Measurements from ENCODE around the gene SPTBN5. TPM values are rescaled to one million over a fixed set of nuclear protein-coding genes. Genes with fewer than 3 reads are reported as not detected.

The SPTBN5 gene
- total RNA-seq, 2 experiments from 2014 or later = 0.17 to 0.32 TPM

DNA sequence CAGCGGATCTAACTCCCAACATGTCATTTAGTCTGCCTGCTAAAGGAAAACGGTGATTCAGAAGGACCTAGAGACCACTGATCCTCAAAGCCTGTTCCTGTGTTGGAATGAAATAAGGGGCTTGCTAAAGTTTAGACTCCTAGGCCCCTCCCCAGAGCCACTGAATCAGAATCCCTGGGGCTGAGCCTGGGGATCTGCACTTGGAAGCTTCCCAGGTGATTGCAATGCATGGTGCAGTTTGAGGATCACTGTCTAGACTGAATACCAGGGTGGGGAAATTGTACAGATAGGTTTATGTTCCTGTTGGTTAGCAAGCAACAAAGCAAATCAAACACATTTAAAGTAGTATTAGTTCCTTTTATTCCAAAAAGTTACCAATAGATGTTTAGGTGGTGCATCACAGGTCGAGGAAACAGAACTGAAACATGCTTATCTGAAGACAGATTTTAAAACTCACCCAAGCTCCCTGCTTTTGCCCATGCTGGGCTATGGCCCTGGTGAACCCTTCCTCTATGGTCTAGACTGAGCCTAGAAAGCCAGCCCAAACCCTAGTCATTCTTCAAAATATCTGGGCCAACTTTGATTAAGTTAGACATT, 29.6 kb upstream of the SPTBN5 start:
- CTCF ChIA-PET = interaction anchor here (0.8 to 2.1 kb wide), 2 partner anchors 19 kb away, joined by 4 to 8 read pairs; no protein-coding TSS in a partner anchor
- intact Hi-C loops (cut with micrococcal nuclease) = no loop called here
- H3K27me3 Mint-ChIP-seq (ENCODE audit: low read depth) = no peaks in the 10 kb centered on the region
- H3K4me1 Mint-ChIP-seq (ENCODE audit: low read depth) = peaks cover 17% of the 10 kb centered on the region
- no peak for DNase-seq
- H3K4me3 Mint-ChIP-seq = no peak overlapping the region
- H3K9me3 Mint-ChIP-seq = no peaks in the 10 kb centered on the region
- no peak overlapping the region for H3K27ac Mint-ChIP-seq
- H3K36me3 Mint-ChIP-seq (ENCODE audit: low read depth) = peaks cover 19% of the 10 kb centered on the region

DNA sequence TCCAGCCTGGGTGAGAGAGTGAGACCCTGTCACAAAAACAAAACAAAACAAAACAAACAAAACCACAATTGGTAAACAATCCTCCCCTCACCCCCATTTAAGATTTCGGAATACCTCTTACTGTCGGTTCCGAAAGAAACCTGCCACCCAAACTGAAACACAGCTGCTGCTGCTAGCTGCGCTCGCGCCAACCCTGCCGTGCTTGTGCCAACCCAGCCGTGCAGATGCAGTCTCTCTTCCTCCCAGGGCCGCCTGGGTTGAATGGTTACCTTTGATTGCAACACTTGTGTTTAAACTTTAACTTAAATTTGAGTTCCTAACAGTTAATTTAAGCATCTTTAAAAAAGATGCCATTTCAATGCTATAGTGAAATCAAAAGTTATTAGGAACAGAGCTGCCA, 28.5 kb upstream of the SPTBN5 start:
- peaks cover 12% of the 10 kb centered on the region for H3K4me1 Mint-ChIP-seq (ENCODE audit: low read depth)
- H3K9me3 Mint-ChIP-seq = no peaks in the 10 kb centered on the region
- H3K27ac Mint-ChIP-seq = no peak overlapping the region
- no peak for DNase-seq
- H3K4me3 Mint-ChIP-seq = no peak overlapping the region
- CTCF ChIA-PET = interaction anchor here (2.1 kb wide), 1 partner anchor 17 kb away, joined by 8 read pairs; no protein-coding TSS in a partner anchor
- intact Hi-C loops (cut with micrococcal nuclease) = no loop called here
- peaks cover 24% of the 10 kb centered on the region for H3K36me3 Mint-ChIP-seq (ENCODE audit: low read depth)
- H3K27me3 Mint-ChIP-seq (ENCODE audit: low read depth) = no peaks in the 10 kb centered on the region

DNA sequence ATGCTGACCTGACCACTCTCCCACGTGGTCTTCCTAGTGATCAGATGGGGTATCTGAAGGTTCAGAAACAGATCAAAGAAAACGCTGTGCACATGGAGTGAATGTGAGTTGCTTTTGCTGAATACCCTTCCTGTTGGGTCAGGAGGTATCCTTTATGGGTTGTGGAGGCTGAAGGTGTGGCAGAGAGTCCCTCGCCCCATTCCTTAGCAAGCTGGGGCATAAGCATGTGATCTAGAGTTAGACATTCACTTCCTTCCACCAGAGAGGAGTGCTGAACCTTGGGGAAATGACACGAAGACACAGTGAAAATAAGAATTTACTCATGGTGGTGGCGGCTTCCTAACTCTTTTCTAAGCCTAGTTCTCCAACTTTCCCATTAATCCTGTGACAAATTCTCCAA, 27.8 kb upstream of the SPTBN5 start:
- no peak overlapping the region for H3K4me3 Mint-ChIP-seq
- H3K4me1 Mint-ChIP-seq (ENCODE audit: low read depth) = peaks cover 7% of the 10 kb centered on the region
- H3K27ac Mint-ChIP-seq = no peak overlapping the region
- peaks cover 24% of the 10 kb centered on the region for H3K36me3 Mint-ChIP-seq (ENCODE audit: low read depth)
- intact Hi-C loops (cut with micrococcal nuclease) = no loop called here
- no peaks in the 10 kb centered on the region for H3K27me3 Mint-ChIP-seq (ENCODE audit: low read depth)
- CTCF ChIA-PET = interaction anchor here (2.1 kb wide), 1 partner anchor 17 kb away, joined by 8 read pairs; no protein-coding TSS in a partner anchor
- DNase-seq = no peak
- H3K9me3 Mint-ChIP-seq = no peaks in the 10 kb centered on the region

DNA sequence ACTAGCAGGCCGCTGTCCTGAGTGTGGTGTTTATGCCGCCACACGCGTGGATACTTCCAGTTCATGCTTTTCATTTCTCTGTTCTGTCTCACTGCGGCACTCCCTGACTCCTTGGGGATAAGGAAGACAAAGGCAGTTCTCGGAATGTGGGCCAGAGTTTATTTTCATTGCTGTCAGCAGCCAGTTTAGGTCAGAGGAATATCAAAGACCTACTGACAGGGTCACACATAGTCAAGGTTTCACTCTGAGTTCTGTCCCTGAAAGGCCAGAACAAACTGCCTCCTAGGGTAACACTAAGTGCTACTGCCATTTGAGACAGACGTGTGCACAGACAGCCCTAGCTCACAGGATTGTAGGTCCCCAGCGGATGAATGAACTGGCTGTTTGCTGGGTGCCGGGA, 27.3 kb upstream of the SPTBN5 start:
- Mint-ChIP-seq H3K4me3 (no peak overlapping the region), H3K27me3 (ENCODE audit: low read depth) (no peaks in the 10 kb centered on the region), H3K36me3 (ENCODE audit: low read depth) (peaks cover 24% of the 10 kb centered on the region), H3K4me1 (ENCODE audit: low read depth) (peaks cover 4% of the 10 kb centered on the region), H3K9me3 (no peaks in the 10 kb centered on the region), H3K27ac (no peak overlapping the region)
- CTCF ChIA-PET = interaction anchor here (0.7 to 2.1 kb wide), 2 partner anchors 16 to 17 kb away, joined by 3 to 8 read pairs; no protein-coding TSS in a partner anchor
- intact Hi-C loops (cut with micrococcal nuclease) = no loop called here
- DNase-seq = no peak

DNA sequence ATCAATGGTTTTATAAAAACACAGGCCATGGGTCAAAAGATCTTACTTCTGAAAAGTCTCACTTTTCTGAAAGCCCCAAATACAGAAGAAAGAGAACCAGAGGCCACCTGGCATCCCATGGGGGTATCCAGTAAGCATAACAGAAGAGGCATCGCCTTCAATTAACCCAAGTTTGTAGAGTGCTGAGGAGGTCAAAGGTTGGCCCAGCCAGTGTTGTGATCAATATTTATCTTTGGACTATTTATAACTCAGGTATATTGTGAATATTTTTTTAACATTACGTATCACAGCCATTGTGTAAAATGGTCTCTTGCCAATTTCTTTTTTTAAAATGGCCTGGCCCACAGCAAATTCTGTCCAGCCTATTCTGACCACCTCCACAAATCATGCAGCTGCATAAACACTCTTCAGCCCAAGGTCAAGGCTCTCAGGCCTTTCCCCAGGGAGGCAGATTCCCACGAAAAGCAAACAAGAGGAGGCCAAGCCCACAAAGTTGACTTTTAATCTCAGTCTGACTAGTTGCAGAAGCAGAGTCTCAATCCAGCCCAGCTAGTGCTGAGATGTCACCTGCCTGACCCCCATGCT, 26.2 kb upstream of the SPTBN5 start:
- Mint-ChIP-seq H3K4me1 (ENCODE audit: low read depth) (peaks cover 2% of the 10 kb centered on the region), H3K36me3 (ENCODE audit: low read depth) (peaks cover 26% of the 10 kb centered on the region)

DNA sequence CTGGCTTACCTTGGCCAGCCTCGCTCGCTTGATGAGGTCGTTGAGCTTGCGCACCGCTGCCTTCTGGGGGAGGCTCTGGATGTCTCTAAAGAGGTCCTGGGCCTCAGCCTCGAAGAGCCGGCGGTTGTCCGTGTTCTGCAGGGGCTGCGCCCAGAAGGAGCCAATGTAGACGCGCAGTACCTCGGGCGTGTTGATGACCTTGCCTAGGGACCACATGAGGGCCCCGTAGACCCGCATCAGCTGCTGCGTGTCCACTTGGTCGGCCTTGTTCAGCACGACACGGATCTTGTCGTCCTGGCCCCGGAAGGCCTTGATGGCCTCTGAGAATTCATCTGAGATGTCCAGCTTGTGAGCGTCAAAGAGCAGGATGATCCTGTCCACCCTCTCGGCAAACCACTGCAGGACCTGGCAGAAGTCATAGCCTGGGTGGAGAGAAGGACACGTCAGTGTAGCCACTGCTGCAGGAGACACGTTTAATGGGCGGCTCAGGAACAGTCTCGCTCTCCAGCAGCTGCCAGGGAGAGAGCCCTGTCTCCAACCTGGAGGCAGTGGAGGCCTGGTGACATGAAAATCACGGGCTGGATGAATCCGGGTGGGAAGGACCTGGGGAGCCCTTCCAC, 25.5 kb upstream of the SPTBN5 start:
- peaks cover 2% of the 10 kb centered on the region for H3K4me1 Mint-ChIP-seq (ENCODE audit: low read depth)
- H3K36me3 Mint-ChIP-seq (ENCODE audit: low read depth) = peaks cover 23% of the 10 kb centered on the region
- H3K4me3 Mint-ChIP-seq = no peak overlapping the region
- no peak overlapping the region for H3K27ac Mint-ChIP-seq
- H3K27me3 Mint-ChIP-seq (ENCODE audit: low read depth) = no peaks in the 10 kb centered on the region
- CTCF ChIA-PET = no interaction called here
- no peaks in the 10 kb centered on the region for H3K9me3 Mint-ChIP-seq
- DNase-seq = no peak
- intact Hi-C loops (cut with micrococcal nuclease) = no loop called here

More for the DNA sequence above, 26.2 kb upstream of the SPTBN5 start:
- no peak for DNase-seq
- H3K27me3 Mint-ChIP-seq (ENCODE audit: low read depth) = no peaks in the 10 kb centered on the region
- CTCF ChIA-PET = no interaction called here
- H3K27ac Mint-ChIP-seq = no peak overlapping the region
- intact Hi-C loops (cut with micrococcal nuclease) = no loop called here
- no peaks in the 10 kb centered on the region for H3K9me3 Mint-ChIP-seq
- H3K4me3 Mint-ChIP-seq = no peak overlapping the region

DNA sequence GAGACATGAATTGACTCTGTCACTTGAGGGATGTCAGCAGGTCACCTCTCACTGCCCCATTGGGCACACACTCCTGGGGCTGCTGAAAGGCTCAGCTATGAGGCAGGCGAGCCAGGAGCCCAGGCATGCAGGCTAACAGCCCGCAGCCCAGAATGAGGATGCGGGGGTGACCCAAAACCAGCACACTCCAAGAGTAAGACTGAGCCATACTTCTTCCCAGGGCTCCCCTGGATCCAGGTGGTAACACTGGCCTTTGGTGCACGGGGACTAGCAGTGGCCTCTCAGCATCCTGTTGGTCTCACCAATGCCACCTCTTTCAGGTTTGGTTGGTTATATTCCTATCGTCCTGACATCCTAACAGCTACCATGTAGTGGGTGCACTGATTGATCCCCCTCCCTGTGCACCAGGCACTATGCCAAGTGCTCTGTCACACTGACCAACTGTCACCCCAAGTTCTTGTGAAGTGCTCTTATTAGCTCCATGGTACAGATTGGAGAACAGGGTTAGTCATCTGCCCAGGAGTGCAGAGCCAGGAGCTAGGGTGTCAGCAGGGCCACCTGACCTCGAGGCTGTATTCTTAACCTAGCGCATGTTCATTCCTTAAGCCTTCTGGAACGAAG, 24.8 kb upstream of the SPTBN5 start:
- no peaks in the 10 kb centered on the region for H3K9me3 Mint-ChIP-seq
- CTCF ChIA-PET = no interaction called here
- intact Hi-C loops (cut with micrococcal nuclease) = no loop called here

DNA sequence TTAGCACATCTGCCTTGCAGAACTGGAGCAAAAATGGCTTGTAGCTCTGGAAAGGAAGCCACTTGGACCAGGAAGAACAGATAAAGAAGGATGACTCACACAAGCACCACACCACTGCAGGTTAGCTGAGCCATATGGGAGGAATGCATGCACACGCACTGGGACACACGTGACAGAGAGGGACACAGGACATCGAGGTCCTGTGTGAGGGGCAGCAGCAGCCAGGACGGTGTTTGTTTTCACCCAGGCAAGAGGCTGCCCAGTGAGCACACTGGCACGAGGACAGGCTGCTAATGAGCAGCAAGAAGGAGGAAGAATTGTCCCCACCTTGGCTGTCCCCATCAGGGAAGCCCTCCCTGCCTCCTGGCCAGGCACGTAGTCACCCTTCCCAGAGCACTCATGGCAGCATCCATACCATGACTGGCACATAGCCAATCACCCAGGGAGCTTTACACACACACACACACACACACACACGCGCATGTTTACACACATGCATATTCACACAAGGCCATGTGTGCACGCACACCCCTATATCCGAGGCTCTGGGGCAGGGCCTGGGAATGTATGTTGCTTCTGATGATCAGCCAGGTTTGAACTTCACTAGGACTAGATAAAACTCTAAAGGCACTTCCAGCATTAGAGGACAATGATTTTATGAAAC, 24.0 kb upstream of the SPTBN5 start:
- DNase-seq = no peak
- no peak overlapping the region for H3K4me3 Mint-ChIP-seq
- no peaks in the 10 kb centered on the region for H3K9me3 Mint-ChIP-seq
- H3K27me3 Mint-ChIP-seq (ENCODE audit: low read depth) = no peaks in the 10 kb centered on the region
- intact Hi-C loops (cut with micrococcal nuclease) = no loop called here
- peaks cover 2% of the 10 kb centered on the region for H3K4me1 Mint-ChIP-seq (ENCODE audit: low read depth)
- H3K36me3 Mint-ChIP-seq (ENCODE audit: low read depth) = peaks cover 24% of the 10 kb centered on the region
- H3K27ac Mint-ChIP-seq = no peak overlapping the region
- CTCF ChIA-PET = interaction anchor here (0.6 kb wide), 1 partner anchor 1280 kb away, joined by 4 read pairs; no protein-coding TSS in a partner anchor

More for the DNA sequence above, 24.8 kb upstream of the SPTBN5 start:
- no peak overlapping the region for H3K4me3 Mint-ChIP-seq
- no peak overlapping the region for H3K27ac Mint-ChIP-seq
- no peak for DNase-seq
- peaks cover 2% of the 10 kb centered on the region for H3K4me1 Mint-ChIP-seq (ENCODE audit: low read depth)
- H3K27me3 Mint-ChIP-seq (ENCODE audit: low read depth) = no peaks in the 10 kb centered on the region
- H3K36me3 Mint-ChIP-seq (ENCODE audit: low read depth) = peaks cover 24% of the 10 kb centered on the region

DNA sequence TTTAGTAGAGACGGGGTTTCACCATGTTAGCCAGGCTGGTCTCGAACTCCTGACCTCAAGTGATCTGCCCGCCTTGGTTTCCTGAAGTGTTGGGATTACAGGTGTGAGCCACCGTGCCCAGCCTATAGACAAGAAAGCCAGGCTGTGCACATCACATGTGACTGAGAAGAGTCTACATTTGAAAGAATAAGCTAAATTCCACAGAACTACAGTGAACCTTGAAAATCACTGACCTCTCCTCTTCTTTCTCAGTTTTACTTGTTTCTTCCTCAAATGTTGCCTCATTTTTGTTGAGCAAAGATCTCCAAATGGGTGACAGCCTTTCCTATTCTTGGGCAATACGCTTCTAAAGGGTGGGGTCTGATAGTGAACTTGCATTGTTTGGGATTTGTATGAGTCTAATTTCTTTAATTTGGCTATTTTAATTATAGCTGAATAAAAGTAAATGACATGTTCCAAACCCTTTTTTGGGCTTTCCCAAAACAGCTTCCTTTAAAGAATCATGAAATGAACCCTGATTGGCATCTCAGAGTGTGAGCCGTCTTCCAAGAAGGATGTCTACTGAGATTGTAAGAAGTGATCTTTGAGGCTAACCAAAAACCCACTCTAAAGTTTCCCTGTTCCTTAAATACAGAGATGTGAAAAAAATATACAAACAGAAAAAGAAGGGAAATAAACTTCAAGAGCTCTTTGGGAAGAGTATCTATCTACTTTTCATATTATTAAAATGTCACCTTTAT, 21.6 kb upstream of the SPTBN5 start:
- no peak overlapping the region for H3K27ac Mint-ChIP-seq
- H3K4me3 Mint-ChIP-seq = no peak overlapping the region
- peaks cover 19% of the 10 kb centered on the region for H3K36me3 Mint-ChIP-seq (ENCODE audit: low read depth)
- DNase-seq = no peak
- CTCF ChIA-PET = interaction anchor here (0.7 to 2.3 kb wide), 6 partner anchors 11 to 74 kb away, joined by 3 to 11 read pairs (median 4); no protein-coding TSS in a partner anchor
- no peaks in the 10 kb centered on the region for H3K27me3 Mint-ChIP-seq (ENCODE audit: low read depth)
- H3K4me1 Mint-ChIP-seq (ENCODE audit: low read depth) = peaks cover 2% of the 10 kb centered on the region
- no peaks in the 10 kb centered on the region for H3K9me3 Mint-ChIP-seq
- intact Hi-C loops (cut with micrococcal nuclease) = no loop called here

DNA sequence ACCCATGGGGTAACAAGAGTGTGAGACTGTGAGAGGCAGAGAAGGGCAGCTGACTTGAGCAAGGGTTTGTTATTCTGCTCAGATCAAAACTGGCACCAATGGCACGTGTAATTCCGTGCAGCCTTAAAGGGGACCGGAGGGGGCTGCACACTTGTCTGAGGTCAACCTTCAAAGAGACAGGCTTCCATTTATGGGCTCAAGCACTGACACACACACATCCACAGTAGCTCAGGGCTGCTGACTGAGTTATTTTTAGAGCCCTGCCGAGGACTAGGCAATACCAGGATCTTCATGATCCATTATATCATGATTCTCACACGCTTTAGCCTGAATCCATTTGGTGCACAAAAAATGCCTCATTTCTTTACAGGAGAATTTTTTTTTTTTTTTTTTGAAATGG, 20.6 kb upstream of the SPTBN5 start:
- peaks cover 2% of the 10 kb centered on the region for H3K4me1 Mint-ChIP-seq (ENCODE audit: low read depth)
- DNase-seq = no peak
- H3K4me3 Mint-ChIP-seq = no peak overlapping the region
- H3K9me3 Mint-ChIP-seq = no peaks in the 10 kb centered on the region
- CTCF ChIA-PET = no interaction called here
- H3K27ac Mint-ChIP-seq = no peak overlapping the region
- no peaks in the 10 kb centered on the region for H3K27me3 Mint-ChIP-seq (ENCODE audit: low read depth)
- peaks cover 21% of the 10 kb centered on the region for H3K36me3 Mint-ChIP-seq (ENCODE audit: low read depth)
- intact Hi-C loops (cut with micrococcal nuclease) = no loop called here

DNA sequence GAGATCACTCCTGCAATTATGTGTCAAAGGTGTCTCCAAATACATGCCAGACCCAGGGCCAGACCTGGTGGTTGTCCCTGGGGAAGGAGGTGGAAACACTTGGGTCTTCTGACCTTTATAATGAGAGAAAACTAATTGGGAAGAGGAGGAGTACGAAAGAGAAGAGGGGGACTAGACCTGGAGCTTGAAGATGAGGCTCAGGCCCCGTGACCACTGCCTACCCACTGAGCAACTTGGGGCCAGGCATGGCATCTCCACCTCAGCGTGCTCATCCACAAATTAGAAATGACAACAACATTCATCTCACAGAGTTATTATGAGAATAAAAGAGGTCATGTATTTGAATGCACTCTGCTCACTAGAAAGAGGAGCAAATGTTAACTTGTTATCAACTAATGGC, 19.4 kb upstream of the SPTBN5 start:
- H3K27me3 Mint-ChIP-seq (ENCODE audit: low read depth) = no peaks in the 10 kb centered on the region
- peaks cover 21% of the 10 kb centered on the region for H3K36me3 Mint-ChIP-seq (ENCODE audit: low read depth)
- CTCF ChIA-PET = no interaction called here
- peaks cover 2% of the 10 kb centered on the region for H3K4me1 Mint-ChIP-seq (ENCODE audit: low read depth)
- DNase-seq = no peak
- no peaks in the 10 kb centered on the region for H3K9me3 Mint-ChIP-seq
- H3K4me3 Mint-ChIP-seq = no peak overlapping the region
- intact Hi-C loops (cut with micrococcal nuclease) = no loop called here
- H3K27ac Mint-ChIP-seq = no peak overlapping the region
